Suppressor macrophage treated with lipopolysaccharide for 4 hours (primary cell): Measurements from ENCODE around the gene SLC22A7.
A peak's percentile ranks its signal among the peaks of the same experiment; 100 is the strongest.
"Not testable (repeated sequence)": the region's sequence is repeated elsewhere in the genome, so short reads cannot be mapped to it uniquely, and the experiment has no call there.

Experiments used
- DNase-seq: peaks from one replicate; pipeline ENCODE4 v3.0.0-alpha.2; 2020

The SLC22A7 gene

GRCh38 chr6:43303751-43304331 is 5.8 kb downstream of the SLC22A7 start:
- no peak for DNase-seq

DNA sequence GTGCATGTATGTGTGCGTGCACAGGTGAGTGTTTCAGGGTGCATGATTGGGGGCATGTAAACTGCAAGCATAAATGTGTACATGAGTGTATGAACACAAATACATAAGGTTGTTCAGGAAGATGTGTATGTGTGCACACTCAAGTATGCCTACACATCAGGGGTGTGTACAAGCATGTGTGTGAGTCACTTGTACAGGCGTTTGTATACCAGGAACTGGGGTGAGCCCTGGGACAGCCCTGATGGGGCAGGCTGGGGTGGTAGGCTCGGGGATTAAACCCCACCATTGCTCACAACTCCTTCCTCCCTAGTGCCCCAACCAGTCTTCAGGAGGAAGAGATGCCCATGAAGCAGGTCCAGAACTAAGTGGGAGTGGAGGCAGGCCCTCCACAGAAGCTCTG is 6.3 kb downstream of the SLC22A7 start:
- no peak for DNase-seq

DNA sequence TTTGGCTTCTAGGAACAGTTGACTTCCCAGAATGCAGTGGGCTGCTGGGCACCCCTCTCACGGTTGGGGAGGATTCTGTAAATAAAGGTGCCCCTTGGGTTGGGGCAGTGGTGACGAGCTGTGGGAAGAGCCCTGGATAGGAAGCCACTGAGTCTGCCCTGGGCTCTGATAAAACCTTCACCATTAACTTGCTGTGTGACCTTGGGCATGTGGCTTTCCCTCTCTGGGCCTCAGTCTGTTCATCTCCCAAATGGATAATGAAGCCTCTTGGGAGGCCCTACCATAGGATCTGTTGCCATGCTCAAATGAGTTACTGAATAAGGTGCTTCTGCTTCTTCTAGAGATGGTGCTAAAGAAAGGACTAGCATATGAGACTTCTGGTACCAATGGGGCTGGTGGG is 6.8 kb downstream of the SLC22A7 start:
- DNase-seq: no peak

- no peak for DNase-seq
These were observed 8.0 kb downstream of the SLC22A7 start for GRCh38 chr6:43306086-43306485.

GRCh38 chr6:43307451-43308100 is 9.5 kb downstream of the SLC22A7 start:
- no peak for DNase-seq

GRCh38 chr6:43308101-43308989 is 10.3 kb downstream of the SLC22A7 start, which contains the start of gene CRIP3:
TSS of gene CRIP3 (minus strand) at chr6:43308826. CDS start at chr6:43308792, 34 bp downstream.
- DNase-seq: no peak

GRCh38 chr6:43308990-43309477 is 11.0 kb downstream of the SLC22A7 start:
- DNase-seq: no peak

DNA sequence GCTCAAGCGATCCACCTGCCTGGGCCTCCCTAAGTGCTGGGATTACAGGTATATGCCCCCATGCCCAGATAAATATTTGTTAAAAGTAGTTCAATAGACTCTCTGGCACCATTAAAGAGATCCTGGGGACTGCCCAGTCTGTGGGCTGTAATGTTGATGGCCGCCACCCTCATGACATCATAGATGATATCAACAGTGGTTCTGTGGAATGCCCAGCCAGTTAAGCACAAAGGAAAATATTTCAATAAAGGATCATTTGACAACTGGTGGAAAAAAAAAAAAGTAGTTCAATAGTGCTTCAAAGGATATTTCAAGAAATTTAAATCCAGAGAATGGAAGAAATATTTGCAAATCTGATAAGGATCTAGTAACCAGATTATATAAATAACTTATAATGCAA is 12.1 kb downstream of the SLC22A7 start:
- peak; percentile 32 for DNase-seq

DNA sequence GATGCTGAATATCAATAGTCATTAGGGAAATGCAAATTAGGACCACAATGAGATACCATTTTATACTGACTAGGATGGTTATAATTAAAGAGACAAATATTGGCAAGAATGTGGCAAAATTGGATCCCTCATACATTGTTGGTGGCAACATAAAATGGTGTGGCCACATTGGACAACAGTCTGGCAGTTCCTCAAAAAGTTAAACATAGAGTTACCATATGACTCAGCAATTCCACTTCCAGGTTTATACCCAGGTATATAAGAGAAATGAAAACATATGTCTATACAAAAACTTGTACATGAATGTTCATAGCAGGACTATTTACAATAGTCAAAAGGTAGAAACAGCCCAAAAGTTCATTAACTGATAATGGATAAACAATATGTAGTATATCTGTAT is 12.6 kb downstream of the SLC22A7 start:
- peak; percentile 26 for DNase-seq

GRCh38 chr6:43311666-43312065 is 13.6 kb downstream of the SLC22A7 start:
- peak; percentile 66 for DNase-seq

DNA sequence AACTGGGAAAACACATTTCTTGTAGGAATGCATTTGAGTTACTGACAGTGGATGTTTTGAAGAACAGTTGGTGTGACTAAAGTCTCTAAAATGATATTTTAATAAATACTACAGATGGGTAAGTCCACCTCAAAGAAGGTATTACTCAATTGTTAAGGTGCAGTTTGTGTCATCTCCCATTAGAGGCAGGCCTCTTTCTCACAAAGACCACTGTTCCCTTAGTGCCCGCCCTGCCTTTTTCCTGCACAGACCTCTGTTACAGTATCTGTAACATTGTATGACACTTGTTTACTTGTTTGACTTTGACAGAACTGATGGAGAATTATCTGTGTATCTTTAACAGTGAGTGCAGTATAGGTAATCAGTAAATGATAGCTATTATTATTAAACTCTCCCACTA is 15.8 kb downstream of the SLC22A7 start:
- DNase-seq: no peak

- peak; percentile 29 for DNase-seq
These were observed 20.0 kb downstream of the SLC22A7 start for GRCh38 chr6:43318011-43318410.

DNA sequence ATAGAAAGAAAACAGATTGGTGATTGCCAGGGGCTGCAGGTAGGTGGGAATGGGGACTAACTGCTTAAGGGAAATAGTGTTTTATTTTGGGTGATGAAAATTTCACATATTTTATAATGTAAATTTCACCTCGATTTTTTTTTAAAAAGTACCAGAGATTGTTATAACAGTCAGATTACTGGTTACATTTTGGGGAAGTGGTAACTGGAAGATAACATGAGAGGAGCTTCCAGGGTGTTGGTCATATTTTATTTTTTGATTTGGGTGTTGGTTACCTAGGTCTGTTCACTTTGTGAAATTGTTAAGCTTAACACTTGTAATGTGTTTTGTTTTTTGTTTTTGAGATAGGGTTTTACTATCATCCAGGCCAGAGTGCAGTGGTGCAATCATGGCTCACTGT is 27.8 kb downstream of the SLC22A7 start:
- no peak for DNase-seq

DNA sequence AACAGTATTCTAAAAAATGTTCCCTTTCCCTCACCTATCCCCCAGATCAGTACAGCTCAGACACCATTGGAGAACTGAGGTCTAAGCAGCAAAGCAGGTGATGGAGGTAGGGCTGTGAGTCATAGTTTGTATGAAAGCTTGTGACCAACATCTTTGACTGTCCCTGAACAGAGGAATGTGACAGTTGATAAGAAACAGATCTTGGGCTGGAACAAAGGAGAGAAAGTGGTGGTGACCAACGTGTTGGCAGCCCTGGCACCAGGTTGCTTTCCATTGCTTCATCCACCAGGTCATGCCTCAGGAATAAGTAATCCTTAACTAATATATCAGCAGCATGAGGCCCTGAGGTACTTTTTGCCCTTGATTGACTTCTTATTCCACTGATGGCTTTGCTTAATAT is 30.5 kb downstream of the SLC22A7 start:
- DNase-seq: no peak

DNA sequence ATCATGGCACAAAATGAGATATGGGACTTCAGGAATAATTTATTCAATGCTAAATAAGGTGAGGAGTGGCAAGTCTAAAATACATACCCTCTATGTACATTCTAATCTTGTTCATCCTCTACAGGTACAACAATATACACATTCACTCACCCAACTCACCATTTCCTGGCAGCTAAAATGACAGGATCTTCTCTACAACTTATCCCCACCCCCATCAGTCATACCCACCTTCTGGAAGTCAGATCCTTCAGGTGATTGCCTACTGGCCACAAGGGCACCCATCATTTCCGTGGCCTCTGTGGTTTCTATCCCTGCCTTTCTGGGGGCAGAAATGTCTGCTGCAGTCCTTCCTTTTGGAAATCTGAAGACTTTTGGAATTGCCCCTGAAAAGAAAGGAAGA is 33.4 kb downstream of the SLC22A7 start:
- DNase-seq: no peak

DNA sequence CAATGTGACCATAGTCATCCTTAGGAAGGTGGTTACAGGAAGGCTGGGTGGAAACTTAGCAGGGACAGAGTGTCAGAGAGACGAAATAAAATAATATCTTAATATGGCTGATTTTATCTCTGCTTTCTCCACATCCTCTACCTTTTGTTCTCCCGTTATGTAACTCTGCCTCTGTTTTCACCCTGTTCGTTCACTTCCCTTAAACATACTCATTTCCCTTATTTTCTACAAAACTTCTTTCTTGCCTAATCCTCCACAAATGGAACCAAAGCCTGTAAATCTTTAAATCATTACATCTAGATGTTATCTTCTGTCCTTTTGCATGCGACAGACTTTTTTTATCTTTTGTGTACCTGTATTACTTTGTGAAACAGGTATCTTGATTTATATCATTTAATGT is 33.8 kb downstream of the SLC22A7 start:
- peak; percentile 60 for DNase-seq

DNA sequence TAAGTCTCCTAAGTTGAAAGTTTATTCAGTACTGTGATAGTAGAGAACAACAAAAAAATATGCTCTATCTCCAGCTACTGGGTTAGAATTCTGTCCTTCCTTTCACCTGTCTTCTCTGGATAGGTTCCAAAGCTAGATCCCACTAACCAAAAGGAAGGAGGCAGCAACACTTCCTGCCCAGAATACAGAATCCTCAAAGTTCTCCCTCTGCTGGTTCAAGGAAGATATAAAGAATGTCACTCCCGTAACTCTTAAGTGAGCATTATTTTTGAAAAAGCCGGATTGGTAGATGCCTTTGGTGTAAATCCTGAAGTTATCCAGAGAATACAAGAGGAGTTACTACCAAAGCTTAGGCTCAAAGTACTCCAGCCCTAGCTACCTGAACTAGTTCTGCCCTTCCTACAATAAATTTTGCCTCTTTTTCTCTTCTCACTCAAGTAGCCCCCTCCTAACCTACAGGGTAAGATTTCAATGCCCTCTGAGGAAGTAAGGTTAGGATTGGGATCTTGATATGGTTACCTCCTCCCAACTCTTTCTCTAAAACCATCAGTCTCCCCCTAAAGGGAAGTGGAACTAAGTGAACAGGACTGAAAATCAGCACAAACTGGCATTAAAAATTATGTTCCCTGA is 36.5 kb downstream of the SLC22A7 start:
- peak; percentile 57 for DNase-seq

DNA sequence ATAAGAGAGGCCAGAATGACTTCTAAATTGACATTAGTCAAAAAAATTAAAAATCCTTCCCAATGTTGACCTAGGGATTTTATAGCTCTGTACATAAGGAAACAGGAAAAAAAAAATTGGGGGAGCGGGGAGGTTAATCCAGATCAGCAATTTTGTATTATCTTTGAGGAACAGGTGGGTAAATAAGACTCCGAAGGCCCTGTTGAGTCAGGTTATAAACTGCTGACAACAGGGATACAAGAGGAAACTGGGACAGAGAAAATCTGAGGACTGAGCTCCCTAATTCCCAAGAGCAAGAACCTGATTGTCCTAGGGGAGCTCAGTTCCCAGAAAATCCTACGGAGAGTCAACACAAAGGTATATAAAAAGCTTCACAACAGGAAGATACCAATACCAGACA is 37.4 kb downstream of the SLC22A7 start:
- no peak for DNase-seq

GRCh38 chr6:43336382-43336781 is 38.3 kb downstream of the SLC22A7 start:
- no peak for DNase-seq

- no peak for DNase-seq
These were observed 40.2 kb downstream of the SLC22A7 start for GRCh38 chr6:43338243-43338642.

- DNase-seq: no peak
These were observed 41.1 kb downstream of the SLC22A7 start for GRCh38 chr6:43339168-43339567.

- DNase-seq: not testable (repeated sequence)
These were observed 48.2 kb downstream of the SLC22A7 start for GRCh38 chr6:43346243-43346642.

GRCh38 chr6:43347021-43347420 is 49.0 kb downstream of the SLC22A7 start:
- DNase-seq: no peak
